ENCODE data around the gene CACNA1G.

DNA sequence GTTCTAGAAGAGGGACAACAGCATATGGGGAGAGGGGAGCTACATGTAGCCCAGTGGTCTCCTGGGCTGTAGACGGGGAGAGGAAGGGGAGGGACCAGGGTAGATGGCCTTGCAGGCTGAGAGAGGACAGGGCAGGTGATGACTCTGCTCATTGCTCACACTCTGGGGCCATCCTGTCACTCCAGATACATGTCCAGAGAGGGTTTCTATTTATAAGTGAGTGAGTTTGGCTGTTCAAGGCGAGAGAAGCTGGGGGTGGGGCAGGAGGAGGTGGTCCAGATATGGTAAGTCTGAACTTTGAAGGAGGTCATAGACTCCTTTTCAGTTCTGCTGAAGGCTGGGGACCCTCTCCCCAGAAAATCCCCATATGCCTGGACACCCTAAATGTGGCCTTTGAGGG is 22.2 kb downstream of the CACNA1G start:
- TF ChIP-seq CTCF (conservative IDR thresholded peaks at IDR 0.05 in 1 of 2, IDR thresholded peaks at IDR 0.05 in 1 of 2; ENCODE audit: low read depth in 1 of 2, low read length in 2 of 2) (no peak), EZH2 (IDR thresholded peaks at IDR 0.05; ENCODE audit: low read length, missing control alignments) (no peak)

Measured in fibroblast of lung (primary cell).